Activated T-cell treated with anti-CD3 and anti-CD28 coated beads, Interleukin-2, amount 50 U/mL, for 4 hours (primary cell): ENCODE data around the gene SLC35G1. TPM values are rescaled to one million over a fixed set of nuclear protein-coding genes. Genes with fewer than 3 reads are reported as not detected.

Experiments
- ATAC-seq, 2 donors: fragments of 200-7000 bp; cut with Tn5 transposase; one replicate each; pipeline ENCODE4 v1.10.0; 2021
- DNase-seq: peaks from one replicate; pipeline ENCODE4 v3.0.0-alpha.2; 2020
- H3K27me3 Mint-ChIP-seq: one replicate; pipeline ENCODE4 v1.8.0; 2021; ENCODE audit warnings: low read depth, mixed read lengths
- H3K36me3 Mint-ChIP-seq: one replicate; pipeline ENCODE4 v1.8.0; 2022; ENCODE audit warnings: mixed read lengths; ENCODE audit not compliant: insufficient read depth
- H3K4me1 Mint-ChIP-seq: one replicate; pipeline ENCODE4 v1.8.0; 2021; ENCODE audit warnings: low read depth, mixed read lengths
- H3K4me3 Mint-ChIP-seq: one replicate; pipeline ENCODE4 v1.8.0; 2021; ENCODE audit warnings: mild to moderate bottlenecking, moderate library complexity, mixed read lengths
- H3K9me3 Mint-ChIP-seq: one replicate; pipeline ENCODE4 v1.8.0; 2021; ENCODE audit warnings: mixed read lengths
- total RNA-seq, 3 donors: library from RNA; stranded (reverse); gene quantifications; one replicate each; pipeline ENCODE4 v1.2.1, GENCODE V29; 2021

SLC35G1 gene
- total RNA-seq, result 1 to 10 TPM; 3.3 to 4.4 (median 4.0) TPM

- Mint-ChIP-seq H3K4me3 (peak within 1 kb of the TSS; percentile 83), H3K27me3 (peaks cover 9% of the 10 kb centered on the region), H3K9me3 (no peaks in the 10 kb centered on the region), H3K36me3 (peaks cover 1% of the 10 kb centered on the region), H3K4me1 (peaks cover 31% of the 10 kb centered on the region)
- ATAC-seq (peak; percentile 96 to 97), DNase-seq (peak; percentile 65)
Observed at GRCh38 chr10:93893646-93894515, at the start of gene SLC35G1. Gene SLC35G1 (plus strand): TSS chr10:93893978. CDS start chr10:93894034, 56 bp downstream.

- Mint-ChIP-seq H3K4me3 (no peak overlapping the region), H3K9me3 (no peaks in the 10 kb centered on the region), H3K4me1 (no peaks in the 10 kb centered on the region), H3K36me3 (no peaks in the 10 kb centered on the region), H3K27me3 (peaks cover 7% of the 10 kb centered on the region)
- no peak for ATAC-seq
- no peak for DNase-seq
Observed at GRCh38 chr10:93844979-93845626, 48.7 kb upstream of the SLC35G1 start.

- H3K27me3 Mint-ChIP-seq, result peaks cover 1% of the 10 kb centered on the region
- no peak overlapping the region for H3K4me3 Mint-ChIP-seq
- no peaks in the 10 kb centered on the region for H3K4me1 Mint-ChIP-seq
- no peak for DNase-seq
- no peak for ATAC-seq
- H3K36me3 Mint-ChIP-seq, result no peaks in the 10 kb centered on the region
- no peaks in the 10 kb centered on the region for H3K9me3 Mint-ChIP-seq
Observed at GRCh38 chr10:93849593-93849992, 44.2 kb upstream of the SLC35G1 start.

- ATAC-seq, result no peak
- Mint-ChIP-seq H3K4me3 (no peak overlapping the region), H3K27me3 (peaks cover 1% of the 10 kb centered on the region), H3K36me3 (no peaks in the 10 kb centered on the region), H3K4me1 (no peaks in the 10 kb centered on the region), H3K9me3 (no peaks in the 10 kb centered on the region)
- no peak for DNase-seq
Observed at GRCh38 chr10:93850031-93851015, 43.5 kb upstream of the SLC35G1 start.

GRCh38 chr10:93851169-93851568 lies 42.6 kb upstream of the SLC35G1 start:
- H3K4me1 Mint-ChIP-seq, result no peaks in the 10 kb centered on the region
- no peaks in the 10 kb centered on the region for H3K9me3 Mint-ChIP-seq
- no peaks in the 10 kb centered on the region for H3K36me3 Mint-ChIP-seq
- no peak for DNase-seq
- ATAC-seq, result no peak
- H3K27me3 Mint-ChIP-seq, result peaks cover 1% of the 10 kb centered on the region
- H3K4me3 Mint-ChIP-seq, result no peak overlapping the region

- no peak for DNase-seq
- H3K4me1 Mint-ChIP-seq, result no peaks in the 10 kb centered on the region
- H3K27me3 Mint-ChIP-seq, result no peaks in the 10 kb centered on the region
- H3K4me3 Mint-ChIP-seq, result no peak overlapping the region
- H3K9me3 Mint-ChIP-seq, result no peaks in the 10 kb centered on the region
- H3K36me3 Mint-ChIP-seq, result no peaks in the 10 kb centered on the region
- no peak for ATAC-seq
Observed at GRCh38 chr10:93852476-93853095, 41.2 kb upstream of the SLC35G1 start.

- Mint-ChIP-seq H3K36me3 (no peaks in the 10 kb centered on the region), H3K27me3 (no peaks in the 10 kb centered on the region), H3K4me1 (no peaks in the 10 kb centered on the region), H3K9me3 (no peaks in the 10 kb centered on the region), H3K4me3 (no peak overlapping the region)
- DNase-seq (no peak), ATAC-seq (no peak)
Observed at GRCh38 chr10:93854975-93855374, 38.8 kb upstream of the SLC35G1 start.

- no peak for DNase-seq
- H3K27me3 Mint-ChIP-seq, result no peaks in the 10 kb centered on the region
- no peaks in the 10 kb centered on the region for H3K36me3 Mint-ChIP-seq
- no peaks in the 10 kb centered on the region for H3K4me1 Mint-ChIP-seq
- no peak overlapping the region for H3K4me3 Mint-ChIP-seq
- no peaks in the 10 kb centered on the region for H3K9me3 Mint-ChIP-seq
- no peak for ATAC-seq
Observed at GRCh38 chr10:93856349-93857145, 37.2 kb upstream of the SLC35G1 start.

- H3K9me3 Mint-ChIP-seq, result no peaks in the 10 kb centered on the region
- H3K4me3 Mint-ChIP-seq, result no peak overlapping the region
- H3K27me3 Mint-ChIP-seq, result no peaks in the 10 kb centered on the region
- H3K4me1 Mint-ChIP-seq, result no peaks in the 10 kb centered on the region
- H3K36me3 Mint-ChIP-seq, result no peaks in the 10 kb centered on the region
- ATAC-seq (no peak), DNase-seq (no peak)
Observed at GRCh38 chr10:93859049-93859655, 34.6 kb upstream of the SLC35G1 start.

- peaks cover 10% of the 10 kb centered on the region for H3K27me3 Mint-ChIP-seq
- H3K9me3 Mint-ChIP-seq, result no peaks in the 10 kb centered on the region
- no peak for DNase-seq
- no peaks in the 10 kb centered on the region for H3K36me3 Mint-ChIP-seq
- no peaks in the 10 kb centered on the region for H3K4me1 Mint-ChIP-seq
- no peak for ATAC-seq
- H3K4me3 Mint-ChIP-seq, result no peak overlapping the region
Observed at GRCh38 chr10:93861825-93862224, 32.0 kb upstream of the SLC35G1 start.

GRCh38 chr10:93865794-93866425 lies 27.9 kb upstream of the SLC35G1 start:
- Mint-ChIP-seq H3K4me1 (no peaks in the 10 kb centered on the region), H3K36me3 (no peaks in the 10 kb centered on the region), H3K9me3 (no peaks in the 10 kb centered on the region), H3K4me3 (no peak overlapping the region), H3K27me3 (peaks cover 13% of the 10 kb centered on the region)
- ATAC-seq, result no peak
- no peak for DNase-seq

GRCh38 chr10:93867525-93867924 lies 26.3 kb upstream of the SLC35G1 start:
- ATAC-seq (no peak), DNase-seq (no peak)
- Mint-ChIP-seq H3K4me1 (no peaks in the 10 kb centered on the region), H3K9me3 (no peaks in the 10 kb centered on the region), H3K4me3 (no peak overlapping the region), H3K36me3 (no peaks in the 10 kb centered on the region), H3K27me3 (peaks cover 23% of the 10 kb centered on the region)
